Prostate gland (tissue), 2 donors: ENCODE results near the gene LMTK2. TPM values are rescaled to one million over a fixed set of nuclear protein-coding genes. Genes with fewer than 3 reads are reported as not detected.

Source experiments
- DNase-seq: peaks from one replicate; pipeline ENCODE4 v3.0.0-alpha.2; 2019; ENCODE audit warnings: low spot score
- H3K27ac ChIP-seq, 2 donors: fragments of 200-600 bp; sonication (generic); 2 replicates each; pipeline ENCODE4 v1.5.1; 2017 to 2019
- H3K27me3 ChIP-seq: fragments of 200-600 bp; sonication (generic); replicated peaks from 2 replicates; pipeline ENCODE4 v1.5.1; 2019; ENCODE audit not compliant: insufficient read depth
- H3K36me3 ChIP-seq, 2 donors: fragments of 200-600 bp; sonication (generic); 1 replicate in 1 of 2; 2 replicates in 1 of 2; pipeline versions ENCODE4 v1.5.1 to v1.8.1; 2017 to 2019
- H3K4me1 ChIP-seq: fragments of 200-600 bp; sonication (generic); replicated peaks from 2 replicates; pipeline ENCODE4 v1.5.1; 2019
- H3K4me3 ChIP-seq, 2 donors: fragments of 200-600 bp; sonication (generic); 2 replicates each; pipeline ENCODE4 v1.5.1; 2017 to 2019
- H3K9me3 ChIP-seq: fragments of 200-600 bp; sonication (generic); 2 replicates; pipeline ENCODE4 v1.5.1; 2017
- CTCF ChIP-seq, 4 experiments: fragments of 200-600 bp in 2 of 4; fragments of 450-650 bp in 2 of 4; sonication (generic) in 2 of 4; IDR thresholded peaks; 1 replicate in 3 of 4; 2 replicates in 1 of 4; pipeline ENCODE4 v1.5.1; 2016 to 2019; ENCODE audit warnings: antibody characterized with exemption in 4 of 4, mild to moderate bottlenecking in 2 of 4, moderate library complexity in 2 of 4
- POLR2A ChIP-seq: fragments of 450-650 bp; IDR thresholded peaks from one replicate; pipeline ENCODE4 v1.6.1; 2016; ENCODE audit warnings: antibody characterized with exemption, mild to moderate bottlenecking
- POLR2AphosphoS5 ChIP-seq: sonication (generic); formaldehyde crosslinking; IDR thresholded peaks from one replicate; pipeline ENCODE4 v1.6.1; 2017; ENCODE audit warnings: antibody characterized with exemption
- WGBS: methylation state at CpG from one replicate; pipeline ENCODE4 v1.1.5; 2018; 5-methylcytosine and 5-hydroxymethylcytosine counted together
- intact Hi-C: fragments of 100-400 bp; cut with DNase I; formaldehyde crosslinking; loops from one replicate; pipeline ENCODE4 v1.14.2; 2022
- total RNA-seq, 2 donors: library from RNA; depleted of rRNA; stranded (reverse); fragments of >200 nt; gene quantifications; one replicate each; pipeline ENCODE4 v1.1.0, GENCODE V29; 2016

LMTK2 gene
- total RNA-seq, 2 donors from 2014 or later, result 22.2 to 37.4 TPM

GRCh38 chr7:98203261-98203963 lies 96.8 kb downstream of the LMTK2 start:
- no peak for DNase-seq
- TF ChIP-seq POLR2AphosphoS5 (no peak), POLR2A (no peak), CTCF (IDR thresholded peaks at IDR 0.05) (no peak)
- no peaks in the 10 kb centered on the region for H3K27me3 ChIP-seq
- no peak overlapping the region for H3K4me3 ChIP-seq
- 97% methylated on average over 27 of the region's 28 CpGs for WGBS
- H3K27ac ChIP-seq, result no peak overlapping the region
- intact Hi-C loops, result no loop called here
- no peaks in the 10 kb centered on the region for H3K9me3 ChIP-seq
- no peaks in the 10 kb centered on the region for H3K4me1 ChIP-seq
- H3K36me3 ChIP-seq, result no peaks in the 10 kb centered on the region

DNA sequence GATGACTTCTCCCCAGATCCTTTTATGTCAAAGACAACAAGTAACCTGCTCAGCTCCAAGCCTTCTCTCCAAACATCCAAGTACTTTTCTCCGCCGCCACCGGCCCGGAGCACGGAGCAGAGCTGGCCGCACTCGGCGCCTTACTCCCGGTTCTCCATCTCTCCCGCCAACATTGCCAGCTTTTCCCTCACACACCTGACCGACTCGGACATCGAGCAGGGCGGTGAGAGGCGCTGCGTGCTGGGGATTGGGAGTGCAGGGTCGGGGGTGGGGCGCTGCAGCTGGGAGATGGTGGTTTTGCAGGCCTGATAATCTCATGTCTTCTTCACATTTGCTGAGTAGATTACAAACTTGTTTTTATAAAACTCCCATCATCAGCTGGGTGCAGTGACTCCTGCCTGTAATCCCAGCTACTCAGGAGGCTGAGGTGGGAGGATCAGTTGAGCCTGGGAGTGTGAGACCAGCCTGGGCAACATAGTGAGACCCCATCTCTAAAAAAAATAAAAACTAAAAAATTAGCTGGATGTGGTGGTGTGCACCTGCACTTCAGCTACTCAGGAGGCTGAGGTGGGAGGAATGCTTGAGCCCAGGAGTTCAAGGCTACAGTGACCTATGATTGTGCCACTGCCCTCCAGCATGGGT lies 97.4 kb downstream of the LMTK2 start:
- Histone ChIP-seq H3K36me3 (no peaks in the 10 kb centered on the region), H3K4me1 (no peaks in the 10 kb centered on the region), H3K27me3 (no peaks in the 10 kb centered on the region), H3K4me3 (no peak overlapping the region), H3K27ac (no peak overlapping the region), H3K9me3 (no peaks in the 10 kb centered on the region)
- intact Hi-C loops, result no loop called here
- DNase-seq, result no peak
- WGBS, result 96% methylated on average over 18 of the region's 18 CpGs
- TF ChIP-seq POLR2A, result no peak
- no peak for TF ChIP-seq POLR2AphosphoS5
- TF ChIP-seq CTCF (IDR thresholded peaks at IDR 0.05), result no peak

GRCh38 chr7:98204670-98205069 lies 98.0 kb downstream of the LMTK2 start:
- no peaks in the 10 kb centered on the region for H3K27me3 ChIP-seq
- H3K4me3 ChIP-seq, result no peak overlapping the region
- no peaks in the 10 kb centered on the region for H3K36me3 ChIP-seq
- no peak for DNase-seq
- no peaks in the 10 kb centered on the region for H3K9me3 ChIP-seq
- intact Hi-C loops, result no loop called here
- TF ChIP-seq POLR2AphosphoS5, result no peak
- no peak for TF ChIP-seq CTCF (IDR thresholded peaks at IDR 0.05)
- TF ChIP-seq POLR2A, result no peak
- no peaks in the 10 kb centered on the region for H3K4me1 ChIP-seq
- H3K27ac ChIP-seq, result no peak overlapping the region
- 77% methylated on average over 11 of the region's 11 CpGs for WGBS

DNA sequence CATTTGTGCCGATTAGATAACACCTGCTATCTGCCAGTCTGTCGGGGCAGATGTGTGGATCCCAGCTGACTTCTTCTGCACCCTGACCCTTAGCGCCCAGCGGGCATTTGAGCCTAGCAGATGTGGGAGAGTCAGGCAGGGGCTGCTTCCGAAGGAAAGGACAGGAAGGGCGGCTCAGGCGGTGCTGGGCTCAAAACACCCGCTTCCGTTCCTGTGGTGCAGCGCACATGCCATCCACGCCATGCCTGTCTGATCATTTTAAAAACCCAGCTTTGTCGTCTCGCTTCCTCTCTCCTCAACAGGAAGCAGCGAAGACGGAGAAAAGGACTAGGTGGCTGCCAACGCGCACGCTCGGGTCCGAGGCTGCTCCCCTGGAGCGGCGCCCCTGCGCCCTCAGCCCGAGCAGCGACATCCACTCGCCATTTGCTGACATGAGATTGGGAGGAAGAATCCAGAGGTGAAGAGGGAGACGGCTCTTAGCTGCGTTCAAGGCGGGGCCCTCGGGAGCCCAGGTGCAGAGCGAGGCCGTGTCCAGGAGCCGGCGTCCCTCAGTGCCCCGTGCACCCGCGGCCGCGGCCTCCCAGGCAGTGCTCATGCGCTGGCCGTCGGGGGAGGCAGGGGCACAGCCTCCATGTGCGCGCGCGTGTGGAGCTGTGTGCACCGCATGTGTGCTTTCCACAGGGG lies 98.6 kb downstream of the LMTK2 start:
- intact Hi-C loops, result no loop called here
- no peak for DNase-seq
- H3K36me3 ChIP-seq, result no peaks in the 10 kb centered on the region

More for the DNA sequence above, 98.6 kb downstream of the LMTK2 start:
- Histone ChIP-seq H3K27ac (no peak overlapping the region), H3K4me1 (no peaks in the 10 kb centered on the region), H3K9me3 (no peaks in the 10 kb centered on the region), H3K4me3 (no peak overlapping the region), H3K27me3 (no peaks in the 10 kb centered on the region)
- 93% methylated on average over 43 of the region's 47 CpGs for WGBS
- TF ChIP-seq POLR2A, result no peak
- TF ChIP-seq POLR2AphosphoS5, result no peak
- TF ChIP-seq CTCF (IDR thresholded peaks at IDR 0.05), result no peak
